Activated B cell treated with CpG ODN at 0.5 μM for 24 hours (primary cell): ENCODE measurements around the gene SYTL1. TPM values are rescaled to one million over a fixed set of nuclear protein-coding genes. Genes with fewer than 3 reads are reported as not detected.

Source experiments
- ATAC-seq: fragments of 200-7000 bp; cut with Tn5 transposase; one replicate; pipeline ENCODE4 v1.10.0; 2021; ENCODE audit warnings: low read depth, mild to moderate bottlenecking, moderate library complexity
- CTCF ChIA-PET: fragments of 350-600 bp; sonication (Branson Sonifier 250); formaldehyde crosslinking; loops from one replicate; lab custom pipeline; 2021; ENCODE audit warnings: antibody characterized with exemption; lab: Charles Lee
- POLR2A ChIA-PET: fragments of 350-600 bp; sonication (Branson Sonifier 250); formaldehyde crosslinking; loops from one replicate; lab custom pipeline; 2021; ENCODE audit warnings: antibody characterized with exemption; lab: Charles Lee
- DNase-seq: peaks from one replicate; pipeline ENCODE4 v3.0.0; 2022
- H3K27ac Mint-ChIP-seq: one replicate; pipeline ENCODE4 v1.8.0; 2020; ENCODE audit warnings: mixed read lengths
- H3K27me3 Mint-ChIP-seq: one replicate; pipeline ENCODE4 v1.8.0; 2021; ENCODE audit warnings: mixed read lengths
- H3K36me3 Mint-ChIP-seq: one replicate; pipeline ENCODE4 v1.8.0; 2021; ENCODE audit warnings: low read depth, mixed read lengths
- H3K4me1 Mint-ChIP-seq: one replicate; pipeline ENCODE4 v1.8.0; 2021; ENCODE audit warnings: mixed read lengths
- H3K4me3 Mint-ChIP-seq: one replicate; pipeline ENCODE4 v1.8.0; 2020; ENCODE audit warnings: mild to moderate bottlenecking, mixed read lengths
- H3K9me3 Mint-ChIP-seq: one replicate; pipeline ENCODE4 v1.8.0; 2020; ENCODE audit warnings: mixed read lengths
- intact Hi-C: fragments of 100-400 bp; cut with micrococcal nuclease; formaldehyde crosslinking; loops from one replicate; pipeline ENCODE4 v1.15.1; 2024
- total RNA-seq: library from RNA; stranded (reverse); gene quantifications from 2 replicates; pipeline ENCODE4 v1.2.3, GENCODE V29; 2022
- TF ChIP-seq, protein P1 (sequence below): fragments of 200-600 bp; IDR thresholded peaks from one replicate; pipeline ENCODE4 v1.8.0; 2022; ENCODE audit warnings: antibody characterized with exemption, mild to moderate bottlenecking

The SYTL1 gene
- total RNA-seq, 1 donor from 2014 or later = 76.0 TPM

DNA sequence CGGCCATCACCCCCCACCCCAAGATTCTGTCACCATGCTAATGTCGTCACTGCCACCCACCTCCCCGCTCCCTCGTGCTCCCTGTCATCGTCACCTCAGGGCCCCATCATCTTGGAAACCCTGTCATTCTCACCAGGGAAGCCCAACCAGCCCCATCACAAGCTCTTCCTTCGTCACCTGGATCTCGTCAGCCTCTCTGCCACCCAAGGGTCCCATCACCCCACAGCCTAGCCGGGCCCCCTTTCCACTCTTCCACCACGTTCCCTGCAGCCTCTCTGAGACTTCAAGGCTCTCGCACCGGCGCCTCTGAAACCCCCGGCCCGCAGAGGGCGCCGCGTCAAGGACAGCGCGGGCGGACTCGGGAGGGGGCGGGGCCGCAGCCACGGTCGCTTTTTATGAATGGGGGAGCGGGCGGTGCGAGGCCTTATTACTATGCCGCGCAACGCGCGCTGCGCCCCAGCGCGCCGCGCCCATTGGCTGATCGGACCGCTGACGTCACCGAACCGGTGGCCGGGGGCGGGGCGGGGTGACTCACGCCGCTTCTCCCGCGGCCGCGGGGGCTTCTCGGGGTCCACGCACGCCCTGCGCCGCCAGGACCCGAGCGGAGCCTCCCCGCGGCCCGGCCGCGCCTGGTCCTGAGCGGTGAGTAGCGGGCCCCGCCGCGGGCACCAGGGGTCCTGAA, 50.4 kb downstream of the SYTL1 start, which contains the start of gene GPR3:
Gene GPR3, plus strand, starts transcription at position 527 of the 682 bp plus-strand sequence. CDS start 1,177 bp downstream, outside the sequence.
- ChIA-PET POLR2A (interaction anchor here (0.5 to 1.3 kb wide), 5 partner anchors 27 to 274 kb away, joined by 3 to 5 read pairs (median 4); partner anchors contain the start of gene SYTL1), CTCF (interaction anchor here (1.3 to 11.1 kb wide), 5 partner anchors 26 to 271 kb away, joined by 5 to 171 read pairs (median 15); partner anchors contain the start of gene MAP3K6)
- Mint-ChIP-seq H3K27ac (peak within 1 kb of the TSS; percentile 60), H3K4me1 (peaks cover 18% of the 10 kb centered on the region), H3K36me3 (no peaks in the 10 kb centered on the region), H3K27me3 (no peaks in the 10 kb centered on the region), H3K4me3 (peak within 1 kb of the TSS; percentile 82), H3K9me3 (no peaks in the 10 kb centered on the region)
- intact Hi-C loops = loop anchor here (1.0 kb wide), 4 partner anchors 27 to 271 kb away; no protein-coding TSS in a partner anchor
- DNase-seq = peak; percentile 91
- peak; percentile 91 for ATAC-seq
- TF ChIP-seq, protein P1, sequence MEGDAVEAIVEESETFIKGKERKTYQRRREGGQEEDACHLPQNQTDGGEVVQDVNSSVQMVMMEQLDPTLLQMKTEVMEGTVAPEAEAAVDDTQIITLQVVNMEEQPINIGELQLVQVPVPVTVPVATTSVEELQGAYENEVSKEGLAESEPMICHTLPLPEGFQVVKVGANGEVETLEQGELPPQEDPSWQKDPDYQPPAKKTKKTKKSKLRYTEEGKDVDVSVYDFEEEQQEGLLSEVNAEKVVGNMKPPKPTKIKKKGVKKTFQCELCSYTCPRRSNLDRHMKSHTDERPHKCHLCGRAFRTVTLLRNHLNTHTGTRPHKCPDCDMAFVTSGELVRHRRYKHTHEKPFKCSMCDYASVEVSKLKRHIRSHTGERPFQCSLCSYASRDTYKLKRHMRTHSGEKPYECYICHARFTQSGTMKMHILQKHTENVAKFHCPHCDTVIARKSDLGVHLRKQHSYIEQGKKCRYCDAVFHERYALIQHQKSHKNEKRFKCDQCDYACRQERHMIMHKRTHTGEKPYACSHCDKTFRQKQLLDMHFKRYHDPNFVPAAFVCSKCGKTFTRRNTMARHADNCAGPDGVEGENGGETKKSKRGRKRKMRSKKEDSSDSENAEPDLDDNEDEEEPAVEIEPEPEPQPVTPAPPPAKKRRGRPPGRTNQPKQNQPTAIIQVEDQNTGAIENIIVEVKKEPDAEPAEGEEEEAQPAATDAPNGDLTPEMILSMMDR = no peak

DNA sequence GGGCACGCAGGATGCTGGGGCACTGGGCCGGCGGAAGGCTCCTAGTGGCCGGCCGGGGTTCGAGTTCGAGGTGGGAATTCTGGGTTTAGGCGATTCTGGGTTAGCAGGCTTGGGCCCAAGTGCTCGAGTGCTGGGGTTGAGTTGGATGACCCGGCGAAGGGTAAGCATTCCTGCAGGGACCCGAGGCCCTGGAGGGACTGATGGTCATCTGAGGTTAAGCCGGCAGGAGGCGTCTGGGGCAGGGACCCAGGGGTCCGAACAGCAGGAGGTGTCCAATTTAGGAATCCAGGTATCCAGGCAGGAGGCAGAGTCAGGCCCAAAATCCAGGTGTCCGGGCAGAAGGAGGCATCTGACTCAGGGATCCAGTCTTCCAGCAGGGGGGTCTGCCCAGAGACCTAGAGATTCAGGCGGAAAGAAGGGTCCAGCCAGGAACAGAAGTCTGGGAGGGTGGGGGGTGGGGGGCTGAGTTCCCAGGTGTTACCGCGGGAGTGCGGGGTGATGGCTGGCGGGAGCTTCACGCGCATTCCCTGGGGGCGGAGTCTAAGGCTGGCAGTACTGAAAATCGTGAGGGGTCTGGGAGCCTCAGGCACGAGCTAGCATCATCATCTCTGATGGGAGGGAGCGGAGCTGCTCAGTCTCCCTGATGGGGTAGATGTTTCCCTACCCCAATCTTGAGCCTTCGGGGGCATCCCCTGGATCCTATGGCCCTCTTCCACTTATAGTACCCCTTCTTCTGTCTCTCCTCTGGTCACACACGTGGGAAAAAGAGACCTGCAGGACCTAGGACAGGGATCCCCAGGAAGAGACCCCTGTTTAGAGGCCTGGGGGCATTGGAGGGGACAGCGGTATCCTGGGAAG, 51.2 kb downstream of the SYTL1 start:
- Mint-ChIP-seq H3K4me1 (peaks cover 18% of the 10 kb centered on the region), H3K27me3 (no peaks in the 10 kb centered on the region), H3K9me3 (no peaks in the 10 kb centered on the region), H3K36me3 (no peaks in the 10 kb centered on the region), H3K4me3 (peak overlapping the region; percentile 75), H3K27ac (no peak overlapping the region)
- intact Hi-C loops = loop anchor here (1.0 kb wide), 4 partner anchors 28 to 270 kb away; no protein-coding TSS in a partner anchor
- DNase-seq (no peak), ATAC-seq (no peak)
- CTCF ChIA-PET = interaction anchor here (1.3 to 7.8 kb wide), 2 partner anchors 9 to 95 kb away, joined by 4 to 208 read pairs; no protein-coding TSS in a partner anchor
- TF ChIP-seq, protein P1 = no peak
- POLR2A ChIA-PET = interaction anchor here (0.6 kb wide), 3 partner anchors 27 to 245 kb away, joined by 7 to 10 read pairs (median 10); no protein-coding TSS in a partner anchor

DNA sequence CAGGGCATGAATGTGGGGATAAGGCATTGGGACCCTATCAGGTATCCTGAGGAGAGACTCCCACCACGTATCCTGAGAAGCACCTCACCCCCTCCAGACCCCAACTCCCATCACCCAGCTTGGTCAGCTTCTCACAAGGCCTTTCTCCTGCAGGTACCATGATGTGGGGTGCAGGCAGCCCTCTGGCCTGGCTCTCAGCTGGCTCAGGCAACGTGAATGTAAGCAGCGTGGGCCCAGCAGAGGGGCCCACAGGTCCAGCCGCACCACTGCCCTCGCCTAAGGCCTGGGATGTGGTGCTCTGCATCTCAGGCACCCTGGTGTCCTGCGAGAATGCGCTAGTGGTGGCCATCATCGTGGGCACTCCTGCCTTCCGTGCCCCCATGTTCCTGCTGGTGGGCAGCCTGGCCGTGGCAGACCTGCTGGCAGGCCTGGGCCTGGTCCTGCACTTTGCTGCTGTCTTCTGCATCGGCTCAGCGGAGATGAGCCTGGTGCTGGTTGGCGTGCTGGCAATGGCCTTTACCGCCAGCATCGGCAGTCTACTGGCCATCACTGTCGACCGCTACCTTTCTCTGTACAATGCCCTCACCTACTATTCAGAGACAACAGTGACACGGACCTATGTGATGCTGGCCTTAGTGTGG, 51.9 kb downstream of the SYTL1 start:
- POLR2A ChIA-PET = interaction anchor here (0.6 kb wide), 3 partner anchors 28 to 244 kb away, joined by 7 to 10 read pairs (median 10); no protein-coding TSS in a partner anchor
- peaks cover 14% of the 10 kb centered on the region for H3K4me1 Mint-ChIP-seq

DNA sequence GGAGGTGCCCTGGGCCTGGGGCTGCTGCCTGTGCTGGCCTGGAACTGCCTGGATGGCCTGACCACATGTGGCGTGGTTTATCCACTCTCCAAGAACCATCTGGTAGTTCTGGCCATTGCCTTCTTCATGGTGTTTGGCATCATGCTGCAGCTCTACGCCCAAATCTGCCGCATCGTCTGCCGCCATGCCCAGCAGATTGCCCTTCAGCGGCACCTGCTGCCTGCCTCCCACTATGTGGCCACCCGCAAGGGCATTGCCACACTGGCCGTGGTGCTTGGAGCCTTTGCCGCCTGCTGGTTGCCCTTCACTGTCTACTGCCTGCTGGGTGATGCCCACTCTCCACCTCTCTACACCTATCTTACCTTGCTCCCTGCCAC, 52.4 kb downstream of the SYTL1 start:
- Mint-ChIP-seq H3K9me3 (no peaks in the 10 kb centered on the region), H3K4me1 (peaks cover 14% of the 10 kb centered on the region), H3K27me3 (no peaks in the 10 kb centered on the region), H3K4me3 (no peak overlapping the region), H3K36me3 (no peaks in the 10 kb centered on the region), H3K27ac (no peak overlapping the region)
- ChIA-PET CTCF (interaction anchor here (0.6 to 7.8 kb wide), 20 partner anchors 9 to 350 kb away, joined by 3 to 208 read pairs (median 5); partner anchors contain the start of genes AHDC1 and MAP3K6), POLR2A (interaction anchor here (1.1 to 1.5 kb wide), 2 partner anchors 96 to 212 kb away, joined by 4 to 11 read pairs; no protein-coding TSS in a partner anchor)
- ATAC-seq (no peak), DNase-seq (no peak)
- TF ChIP-seq, protein P1 = no peak
- intact Hi-C loops = no loop called here

More for the DNA sequence above, 51.9 kb downstream of the SYTL1 start:
- DNase-seq = no peak
- H3K9me3 Mint-ChIP-seq = no peaks in the 10 kb centered on the region
- no peaks in the 10 kb centered on the region for H3K27me3 Mint-ChIP-seq
- TF ChIP-seq, protein P1 = no peak
- ATAC-seq = no peak
- H3K27ac Mint-ChIP-seq = no peak overlapping the region
- H3K4me3 Mint-ChIP-seq = no peak overlapping the region
- intact Hi-C loops = no loop called here
- CTCF ChIA-PET = interaction anchor here (1.3 to 7.8 kb wide), 4 partner anchors 9 to 212 kb away, joined by 4 to 208 read pairs (median 31); partner anchors contain the start of gene AHDC1
- no peaks in the 10 kb centered on the region for H3K36me3 Mint-ChIP-seq
